Measurements from ENCODE around the gene PLCH1.

DNA sequence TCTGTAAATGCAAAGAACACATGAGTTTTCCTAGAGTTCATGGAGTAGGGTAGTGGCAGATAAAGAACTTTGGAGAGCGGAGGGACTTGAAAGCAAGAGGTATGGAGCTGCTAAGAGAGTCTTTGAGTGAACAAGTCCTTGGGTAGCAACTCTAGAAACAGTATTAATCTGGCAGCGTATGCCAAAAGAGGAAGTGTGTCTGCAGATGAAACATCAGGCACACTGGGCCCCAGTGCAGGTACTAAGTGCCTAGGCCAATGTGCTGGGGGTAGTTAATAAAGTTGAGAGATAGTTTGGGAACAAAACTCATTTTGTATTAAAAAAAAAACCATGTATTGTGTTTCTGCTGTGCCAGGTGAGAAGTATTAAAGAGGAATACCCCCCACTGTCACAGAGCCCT lies 228.4 kb downstream of the PLCH1 start:
- TF ChIP-seq, protein P1, sequence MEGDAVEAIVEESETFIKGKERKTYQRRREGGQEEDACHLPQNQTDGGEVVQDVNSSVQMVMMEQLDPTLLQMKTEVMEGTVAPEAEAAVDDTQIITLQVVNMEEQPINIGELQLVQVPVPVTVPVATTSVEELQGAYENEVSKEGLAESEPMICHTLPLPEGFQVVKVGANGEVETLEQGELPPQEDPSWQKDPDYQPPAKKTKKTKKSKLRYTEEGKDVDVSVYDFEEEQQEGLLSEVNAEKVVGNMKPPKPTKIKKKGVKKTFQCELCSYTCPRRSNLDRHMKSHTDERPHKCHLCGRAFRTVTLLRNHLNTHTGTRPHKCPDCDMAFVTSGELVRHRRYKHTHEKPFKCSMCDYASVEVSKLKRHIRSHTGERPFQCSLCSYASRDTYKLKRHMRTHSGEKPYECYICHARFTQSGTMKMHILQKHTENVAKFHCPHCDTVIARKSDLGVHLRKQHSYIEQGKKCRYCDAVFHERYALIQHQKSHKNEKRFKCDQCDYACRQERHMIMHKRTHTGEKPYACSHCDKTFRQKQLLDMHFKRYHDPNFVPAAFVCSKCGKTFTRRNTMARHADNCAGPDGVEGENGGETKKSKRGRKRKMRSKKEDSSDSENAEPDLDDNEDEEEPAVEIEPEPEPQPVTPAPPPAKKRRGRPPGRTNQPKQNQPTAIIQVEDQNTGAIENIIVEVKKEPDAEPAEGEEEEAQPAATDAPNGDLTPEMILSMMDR (IDR thresholded peaks at IDR 0.05; ENCODE audit: low read length) = no peak
- TF ChIP-seq EZH2 (IDR thresholded peaks at IDR 0.05; ENCODE audit: borderline replicate concordance, low read length) = no peak
